Measurements from ENCODE around the gene SPSB3. TPM values are rescaled to one million over a fixed set of nuclear protein-coding genes. Genes with fewer than 3 reads are reported as not detected.

Gene SPSB3
- total RNA-seq, 2 donors from 2014 or later: 95.9 to 97.8 TPM

DNA sequence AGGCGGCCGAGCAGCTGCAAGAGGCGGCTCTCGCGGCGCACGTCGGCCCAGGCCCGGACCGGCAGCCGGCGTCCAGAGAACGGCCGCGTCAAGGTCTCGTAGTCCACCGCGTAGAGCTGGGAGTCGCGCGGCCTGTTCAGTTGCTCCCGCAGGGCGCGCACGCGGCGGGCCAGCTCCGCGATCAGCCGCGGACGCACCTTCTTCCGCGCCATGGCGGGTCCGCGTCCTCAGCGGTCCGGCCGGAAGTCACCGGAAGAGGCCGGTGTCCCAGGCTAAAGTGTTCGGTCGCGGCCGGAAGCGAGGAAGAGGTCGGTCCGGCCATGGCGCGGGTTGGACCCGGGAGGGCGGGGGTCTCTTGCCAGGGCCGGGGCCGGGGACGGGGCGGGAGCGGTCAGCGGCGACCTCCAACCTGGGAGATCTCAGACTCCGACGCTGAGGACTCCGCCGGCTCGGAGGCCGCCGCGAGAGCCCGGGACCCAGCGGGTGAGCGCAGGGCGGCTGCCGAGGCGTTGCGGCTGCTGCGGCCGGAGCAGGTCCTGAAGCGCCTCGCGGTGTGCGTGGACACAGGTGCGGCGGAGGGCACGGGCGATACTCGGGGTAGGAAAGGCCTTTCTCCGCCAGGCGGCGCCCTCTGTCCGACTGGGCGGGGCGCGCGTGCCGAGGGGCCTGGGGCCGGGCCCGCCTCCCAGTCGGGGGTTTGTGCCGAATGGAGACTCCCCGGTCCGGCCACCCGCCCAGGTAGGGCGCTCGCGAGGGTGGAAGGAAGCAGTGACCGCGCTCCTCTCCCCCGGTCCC, 9.3 kb downstream of the SPSB3 start, which contains the start of gene MRPS34:
Gene MRPS34 (minus strand): TSS at position 227 of the 795 bp plus-strand sequence. CDS start 15 bp downstream, at position 212.
- peaks cover 48% of the 10 kb centered on the region for H3K4me1 ChIP-seq
- peak within 1 kb of the TSS; percentile 81 to 96 (median 94) for H3K27ac ChIP-seq
- peaks cover 8 to 9% of the 10 kb centered on the region in 2 donors for H3K36me3 ChIP-seq (replicated peaks in 1 of 2; ENCODE audit: insufficient read depth in 1 of 2, low read depth in 2 of 2)
- ATAC-seq: peak; percentile 76
- H3K27me3 ChIP-seq: no peaks in the 10 kb centered on the region
- H3K9me3 ChIP-seq: no peaks in the 10 kb centered on the region
- intact Hi-C loops (cut with DNase I): no loop called here
- WGBS, 2 donors: 0% methylated on average over 3 to 88 of the region's 108 CpGs
- TF ChIP-seq CTCF (IDR thresholded peaks at IDR 0.05) (peak; percentile 71 to 83 (median 73)), POLR2A (IDR thresholded peaks at IDR 0.05) (peak; percentile 47 to 77 (median 72))
- peak within 1 kb of the TSS; percentile 77 to 95 for H3K4me3 ChIP-seq
- DNase-seq: peak; percentile 86 to 87 (median 86)

DNA sequence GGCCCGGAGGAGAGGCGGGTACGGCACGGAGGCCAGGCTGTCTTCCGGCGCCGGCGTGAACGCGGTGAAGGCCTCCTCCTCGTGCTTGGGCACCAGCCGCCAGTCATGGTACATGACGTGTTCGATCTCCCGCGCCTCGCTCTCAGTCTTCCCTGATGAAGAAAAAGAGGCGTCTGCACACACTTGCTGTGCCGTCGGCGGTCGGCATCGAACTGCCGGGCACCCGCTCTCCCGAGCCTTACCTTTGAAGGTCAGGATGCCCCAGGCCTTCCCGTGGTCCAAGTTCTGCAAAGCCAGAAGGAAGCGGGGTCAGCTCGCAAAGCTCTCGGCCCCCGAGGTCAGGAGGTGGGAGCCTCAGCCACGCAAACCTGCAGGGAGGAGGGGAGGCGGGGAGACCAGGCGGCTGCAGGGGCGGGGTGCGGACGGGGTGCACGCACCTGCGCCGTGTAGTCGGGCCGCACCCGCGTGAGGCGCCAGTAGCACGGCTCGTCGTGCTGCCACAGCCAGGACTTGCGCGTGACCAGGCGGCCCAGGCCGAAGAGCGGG, 9.9 kb downstream of the SPSB3 start, which contains the start of gene EME2:
Gene EME2 (plus strand): TSS at position 449 of the 546 bp plus-strand sequence. CDS start 418 bp downstream, outside the sequence.
- peaks cover 7 to 8% of the 10 kb centered on the region in 2 donors for H3K36me3 ChIP-seq (replicated peaks in 1 of 2; ENCODE audit: insufficient read depth in 1 of 2, low read depth in 2 of 2)
- DNase-seq: no peak

GRCh38 chr16:1771864-1772361, 10.5 kb downstream of the SPSB3 start:
- H3K9me3 ChIP-seq: no peaks in the 10 kb centered on the region
- TF ChIP-seq POLR2A (IDR thresholded peaks at IDR 0.05): no peak
- no peak for TF ChIP-seq CTCF (IDR thresholded peaks at IDR 0.05)
- no peaks in the 10 kb centered on the region for H3K27me3 ChIP-seq
- intact Hi-C loops (cut with DNase I): no loop called here
- peak overlapping the region in 3 of 4 donors; percentile 81 to 96 (median 96) for H3K27ac ChIP-seq
- peaks cover 4% of the 10 kb centered on the region in 2 donors for H3K36me3 ChIP-seq (replicated peaks in 1 of 2; ENCODE audit: insufficient read depth in 1 of 2, low read depth in 2 of 2)
- ATAC-seq (no peak), DNase-seq (no peak)
- WGBS, 2 donors: 6 to 8% methylated on average over 11 to 22 of the region's 22 CpGs
- H3K4me1 ChIP-seq: peaks cover 48% of the 10 kb centered on the region
- H3K4me3 ChIP-seq: peak overlapping the region; percentile 77 to 95

More for the DNA sequence above, 9.9 kb downstream of the SPSB3 start, which contains the start of gene EME2:
- TF ChIP-seq POLR2A (IDR thresholded peaks at IDR 0.05) (no peak), CTCF (IDR thresholded peaks at IDR 0.05) (no peak)
- intact Hi-C loops (cut with DNase I): no loop called here
- H3K4me1 ChIP-seq: peaks cover 48% of the 10 kb centered on the region
- 1% methylated on average over 21 to 41 of the region's 53 CpGs for WGBS, 2 donors
- H3K4me3 ChIP-seq: peak within 1 kb of the TSS; percentile 77 to 95
- H3K9me3 ChIP-seq: no peaks in the 10 kb centered on the region
- ATAC-seq: peak; percentile 2
- H3K27me3 ChIP-seq: no peaks in the 10 kb centered on the region
- peak within 1 kb of the TSS; percentile 81 to 96 (median 94) for H3K27ac ChIP-seq

DNA sequence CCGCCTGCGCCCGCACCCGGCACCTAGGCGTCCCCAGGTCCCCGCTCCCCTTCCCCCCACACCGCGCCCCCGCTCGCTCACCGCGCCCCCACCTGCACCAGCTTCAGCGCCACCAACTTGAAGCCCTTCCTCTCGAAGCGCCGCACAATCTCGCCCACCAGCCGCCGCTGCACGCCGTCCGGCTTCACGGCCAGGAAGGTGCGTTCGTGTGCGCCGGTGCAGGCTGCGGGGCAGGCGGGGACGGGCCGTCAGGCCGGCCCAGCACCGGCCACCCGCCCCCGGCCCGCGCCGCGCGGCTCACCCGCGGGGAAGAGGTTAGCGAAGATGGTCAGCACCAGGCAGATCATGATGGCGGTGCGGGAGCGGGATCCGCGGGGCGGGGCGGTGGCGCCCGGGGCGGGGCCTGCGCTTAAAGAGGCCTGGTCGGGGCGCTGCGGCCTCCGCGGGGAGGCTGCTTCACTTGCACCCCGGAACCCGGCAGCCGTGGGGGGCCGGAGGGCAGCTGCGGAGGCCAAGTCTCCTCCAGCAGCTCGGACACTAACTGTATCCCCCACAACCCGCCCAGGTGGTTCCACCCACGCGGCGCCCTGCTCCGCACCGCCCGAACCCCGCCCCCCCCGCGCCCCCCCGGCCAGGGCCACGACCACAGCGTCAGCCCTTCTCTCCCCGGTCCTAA, 11.0 kb downstream of the SPSB3 start, which contains the start of gene NME3:
Gene NME3 (minus strand): TSS at position 356 of the 676 bp plus-strand sequence. CDS start 9 bp downstream, at position 347.
- Histone ChIP-seq H3K27me3 (no peaks in the 10 kb centered on the region), H3K4me1 (peaks cover 48% of the 10 kb centered on the region), H3K27ac (peak within 1 kb of the TSS; percentile 81 to 96 (median 94)), H3K4me3 (peak within 1 kb of the TSS; percentile 77 to 95), H3K9me3 (no peaks in the 10 kb centered on the region), H3K36me3 (replicated peaks in 1 of 2; ENCODE audit: insufficient read depth in 1 of 2, low read depth in 2 of 2) (peaks cover 3 to 4% of the 10 kb centered on the region in 2 donors)
- DNase-seq: peak; percentile 74 to 79 (median 78)
- 0% methylated on average over 7 to 74 of the region's 79 CpGs for WGBS, 2 donors
- TF ChIP-seq POLR2A (IDR thresholded peaks at IDR 0.05) (peak in 1 of 3 donors; percentile 25), CTCF (IDR thresholded peaks at IDR 0.05) (no peak)
- ATAC-seq: peak; percentile 45
- intact Hi-C loops (cut with DNase I): no loop called here
